ENCODE measurements around the gene PIPOX. TPM values are rescaled to one million over a fixed set of nuclear protein-coding genes. Genes with fewer than 3 reads are reported as not detected.
A peak's percentile ranks its signal among the peaks of the same experiment; 100 is the strongest.

The PIPOX gene
- total RNA-seq, 1 experiment from 2014 or later, result 1.6 TPM

- DNase-seq (ENCODE audit: low read depth), result no peak
- in situ Hi-C loops (cut with HindIII; ENCODE audit: low pct_unique_long_range_greater_than_20kb, low sequenced_read_pairs), result no loop called here
Measured at GRCh38 chr17:29016345-29017210, 26.4 kb upstream of the PIPOX start.

- DNase-seq (ENCODE audit: low read depth), result no peak
- in situ Hi-C loops (cut with HindIII; ENCODE audit: low pct_unique_long_range_greater_than_20kb, low sequenced_read_pairs), result no loop called here
Measured at GRCh38 chr17:29018788-29019474, 24.0 kb upstream of the PIPOX start.

- in situ Hi-C loops (cut with HindIII; ENCODE audit: low pct_unique_long_range_greater_than_20kb, low sequenced_read_pairs), result no loop called here
- no peak for DNase-seq (ENCODE audit: low read depth)
Measured at GRCh38 chr17:29019475-29020181, 23.3 kb upstream of the PIPOX start.

- no peak for DNase-seq (ENCODE audit: low read depth)
- in situ Hi-C loops (cut with HindIII; ENCODE audit: low pct_unique_long_range_greater_than_20kb, low sequenced_read_pairs), result no loop called here
Measured at GRCh38 chr17:29020576-29020975, 22.4 kb upstream of the PIPOX start.

- no peak for DNase-seq (ENCODE audit: low read depth)
- in situ Hi-C loops (cut with HindIII; ENCODE audit: low pct_unique_long_range_greater_than_20kb, low sequenced_read_pairs), result no loop called here
Measured at GRCh38 chr17:29021226-29021625, 21.7 kb upstream of the PIPOX start.

GRCh38 chr17:29022074-29022473 is 20.9 kb upstream of the PIPOX start:
- no peak for DNase-seq (ENCODE audit: low read depth)
- in situ Hi-C loops (cut with HindIII; ENCODE audit: low pct_unique_long_range_greater_than_20kb, low sequenced_read_pairs), result no loop called here

GRCh38 chr17:29024316-29024952 is 18.5 kb upstream of the PIPOX start:
- in situ Hi-C loops (cut with HindIII; ENCODE audit: low pct_unique_long_range_greater_than_20kb, low sequenced_read_pairs), result no loop called here
- no peak for DNase-seq (ENCODE audit: low read depth)

- DNase-seq (ENCODE audit: low read depth), result no peak
- in situ Hi-C loops (cut with HindIII; ENCODE audit: low pct_unique_long_range_greater_than_20kb, low sequenced_read_pairs), result no loop called here
Measured at GRCh38 chr17:29031488-29031887, 11.5 kb upstream of the PIPOX start.

GRCh38 chr17:29032013-29032856 is 10.7 kb upstream of the PIPOX start:
- in situ Hi-C loops (cut with HindIII; ENCODE audit: low pct_unique_long_range_greater_than_20kb, low sequenced_read_pairs), result no loop called here
- no peak for DNase-seq (ENCODE audit: low read depth)

- in situ Hi-C loops (cut with HindIII; ENCODE audit: low pct_unique_long_range_greater_than_20kb, low sequenced_read_pairs), result no loop called here
- no peak for DNase-seq (ENCODE audit: low read depth)
Measured at GRCh38 chr17:29032857-29033197, 10.1 kb upstream of the PIPOX start.

GRCh38 chr17:29034510-29034909 is 8.4 kb upstream of the PIPOX start:
- no peak for DNase-seq (ENCODE audit: low read depth)
- in situ Hi-C loops (cut with HindIII; ENCODE audit: low pct_unique_long_range_greater_than_20kb, low sequenced_read_pairs), result no loop called here

GRCh38 chr17:29036584-29036983 is 6.4 kb upstream of the PIPOX start:
- no peak for DNase-seq (ENCODE audit: low read depth)
- in situ Hi-C loops (cut with HindIII; ENCODE audit: low pct_unique_long_range_greater_than_20kb, low sequenced_read_pairs), result no loop called here

- DNase-seq (ENCODE audit: low read depth), result no peak
- in situ Hi-C loops (cut with HindIII; ENCODE audit: low pct_unique_long_range_greater_than_20kb, low sequenced_read_pairs), result no loop called here
Measured at GRCh38 chr17:29037739-29038084, 5.2 kb upstream of the PIPOX start.

GRCh38 chr17:29038085-29038795 is 4.7 kb upstream of the PIPOX start:
- no peak for DNase-seq (ENCODE audit: low read depth)
- in situ Hi-C loops (cut with HindIII; ENCODE audit: low pct_unique_long_range_greater_than_20kb, low sequenced_read_pairs), result no loop called here

GRCh38 chr17:29039764-29040598 is 3.0 kb upstream of the PIPOX start:
- DNase-seq (ENCODE audit: low read depth), result peak; percentile 2
- in situ Hi-C loops (cut with HindIII; ENCODE audit: low pct_unique_long_range_greater_than_20kb, low sequenced_read_pairs), result no loop called here

GRCh38 chr17:29041091-29041490 is 1.9 kb upstream of the PIPOX start:
- in situ Hi-C loops (cut with HindIII; ENCODE audit: low pct_unique_long_range_greater_than_20kb, low sequenced_read_pairs), result no loop called here
- no peak for DNase-seq (ENCODE audit: low read depth)

- in situ Hi-C loops (cut with HindIII; ENCODE audit: low pct_unique_long_range_greater_than_20kb, low sequenced_read_pairs), result no loop called here
- no peak for DNase-seq (ENCODE audit: low read depth)
Measured at GRCh38 chr17:29041571-29041970, 1.4 kb upstream of the PIPOX start.
